ENCODE results near the gene PCDH18.

Gene PCDH18

DNA sequence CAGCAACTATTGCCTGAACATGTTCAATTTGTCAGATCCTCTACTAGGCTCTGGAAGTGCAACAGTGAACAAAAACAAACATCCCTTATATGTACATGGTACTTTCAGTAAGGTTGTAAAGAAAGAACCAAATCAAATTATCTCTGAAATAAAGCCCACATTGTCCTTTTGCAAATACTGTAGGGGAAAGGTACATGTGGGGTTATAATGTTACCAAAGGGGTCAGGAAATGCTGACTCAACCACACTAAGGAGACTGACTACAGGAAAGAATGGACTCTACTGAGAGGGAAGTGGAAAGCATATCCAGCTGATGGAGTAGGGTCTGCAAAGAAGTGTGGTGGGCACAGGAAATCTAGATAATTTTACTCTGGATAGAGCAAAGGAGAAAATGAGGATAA, 61.5 kb downstream of the PCDH18 start:
- DNase-seq (ENCODE audit: low read depth in 3 of 3, low spot score in 1 of 3), result no peak

All from stimulated activated CD4-positive, alpha-beta T cell treated with anti-CD3 and anti-CD28 coated beads, TNF-alpha, amount 100 ng/mL, for 1 hour (primary cell).